ENCODE results near the gene TDRD12.
"Not testable (repeated sequence)": the region's sequence is repeated elsewhere in the genome, so short reads cannot be mapped to it uniquely, and the experiment has no call there.

The TDRD12 gene

DNA sequence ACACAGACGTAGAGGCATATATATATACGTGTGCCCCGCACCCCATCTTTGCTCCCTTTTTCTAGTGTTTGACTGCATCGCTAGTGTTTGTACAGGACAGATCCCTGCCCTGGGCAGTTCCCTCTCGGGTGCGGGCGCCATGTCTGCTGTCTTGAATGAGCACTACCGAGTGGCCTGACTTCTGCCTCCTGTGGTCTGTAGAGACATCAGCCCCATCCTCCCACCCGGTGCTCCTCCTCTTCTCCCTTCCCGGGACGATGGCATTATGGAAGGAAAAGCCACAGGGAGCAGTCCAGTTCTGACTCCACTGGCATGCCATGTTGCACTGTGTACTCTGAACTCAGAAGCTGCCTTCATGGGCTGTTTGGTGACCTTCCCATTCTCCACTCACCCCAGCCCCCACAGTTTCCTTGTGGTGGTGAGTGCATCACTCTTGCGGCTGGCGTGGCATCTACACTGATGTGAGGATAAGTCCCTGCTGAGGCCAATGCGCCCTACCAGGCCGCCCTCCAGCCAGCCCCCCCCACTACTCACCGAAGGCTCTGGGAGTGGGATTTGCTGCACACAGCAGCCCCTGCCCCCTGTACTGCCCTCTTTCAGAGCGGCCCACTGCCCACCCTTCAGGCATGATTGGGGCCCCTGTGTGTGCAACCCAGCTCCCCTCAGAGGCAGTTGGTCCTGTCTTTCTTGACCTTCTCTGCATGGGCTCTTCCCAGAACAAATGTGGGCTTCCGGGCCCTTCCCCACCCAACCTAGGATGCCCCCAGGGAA is 25.2 kb downstream of the TDRD12 start:
- H4K20me1 ChIP-seq: no peaks in the 10 kb centered on the region
- H3K9me3 ChIP-seq: no peaks in the 10 kb centered on the region
- H3K36me3 ChIP-seq: no peaks in the 10 kb centered on the region
- H3K4me3 ChIP-seq: no peak overlapping the region
- TF ChIP-seq Cebpa-rat (IDR thresholded peaks at IDR 0.05): no peak
- no peak overlapping the region for H3K27ac ChIP-seq
- no peak overlapping the region for H3K9ac ChIP-seq
- no peak overlapping the region for H3K4me2 ChIP-seq
- H3K27me3 ChIP-seq: no peaks in the 10 kb centered on the region
- peaks cover 10% of the 10 kb centered on the region; the same call in 1 of the 2 replicates for H3K4me1 ChIP-seq

DNA sequence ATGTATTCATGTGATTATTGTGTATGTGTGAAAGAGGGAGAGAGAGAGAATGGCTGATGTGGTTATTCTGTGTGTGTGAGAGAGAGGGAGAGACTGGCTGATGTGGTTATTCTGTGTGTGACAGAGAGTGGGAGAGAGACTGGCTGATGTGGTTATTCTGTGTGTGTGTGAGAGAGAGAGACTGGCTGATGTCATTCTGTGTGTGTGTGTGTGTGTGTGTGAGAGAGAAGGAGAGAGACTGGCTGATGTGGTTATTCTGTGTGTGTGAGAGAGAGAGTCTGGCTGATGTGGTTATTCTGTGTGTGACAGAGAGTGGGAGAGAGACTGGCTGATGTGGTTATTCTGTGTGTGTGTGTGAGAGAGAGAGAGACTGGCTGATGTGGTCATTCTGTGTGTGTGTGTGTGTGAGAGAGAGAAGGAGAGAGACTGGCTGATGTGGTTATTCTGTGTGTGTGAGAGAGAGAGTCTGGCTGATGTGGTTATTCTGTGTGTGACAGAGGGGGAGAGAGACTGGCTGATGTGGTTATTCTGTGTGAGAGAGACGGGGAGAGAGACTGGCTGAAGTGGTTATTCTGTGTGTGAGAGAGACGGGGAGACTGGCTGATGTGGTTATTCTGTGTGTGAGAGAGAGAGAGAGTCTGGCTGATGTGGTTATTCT is 26.2 kb downstream of the TDRD12 start:
- peaks cover 10% of the 10 kb centered on the region; the same call in 1 of the 2 replicates for H3K4me1 ChIP-seq
- not testable (repeated sequence) for H3K9ac ChIP-seq, H3K36me3 ChIP-seq, H3K9me3 ChIP-seq, H3K27ac ChIP-seq, H4K20me1 ChIP-seq, H3K27me3 ChIP-seq, H3K4me3 ChIP-seq, H3K4me2 ChIP-seq

DNA sequence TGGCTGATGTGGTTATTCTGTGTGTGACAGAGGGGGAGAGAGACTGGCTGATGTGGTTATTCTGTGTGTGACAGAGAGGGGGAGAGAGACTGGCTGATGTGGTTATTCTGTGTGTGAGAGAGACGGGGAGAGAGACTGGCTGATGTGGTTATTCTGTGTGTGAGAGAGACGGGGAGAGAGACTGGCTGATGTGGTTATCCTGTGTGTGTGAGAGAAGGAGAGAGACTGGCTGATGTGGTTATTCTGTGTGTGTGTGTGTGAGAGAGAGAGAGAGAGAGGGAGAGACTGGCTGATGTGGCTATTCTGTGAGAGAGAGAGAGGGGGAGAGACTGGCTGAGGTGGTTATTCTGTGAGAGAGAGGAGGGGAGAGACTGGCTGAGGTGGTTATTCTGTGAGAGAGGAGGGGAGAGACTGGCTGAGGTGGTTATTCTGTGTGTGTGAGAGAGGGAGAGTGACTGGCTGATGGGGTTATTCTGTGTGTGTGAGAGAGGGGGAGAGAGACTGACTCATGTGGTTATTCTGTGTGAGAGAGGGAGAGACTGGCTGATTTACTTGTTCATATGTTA is 27.1 kb downstream of the TDRD12 start:
- Histone ChIP-seq H3K4me2 (peak overlapping the region; percentile 32; the same call in 1 of the 2 replicates), H3K4me1 (peaks cover 10% of the 10 kb centered on the region; the same call in 1 of the 2 replicates)
- not testable (repeated sequence) for H3K9me3 ChIP-seq, H3K9ac ChIP-seq, H3K27me3 ChIP-seq, H3K27ac ChIP-seq, H3K36me3 ChIP-seq, H4K20me1 ChIP-seq, H3K4me3 ChIP-seq

DNA sequence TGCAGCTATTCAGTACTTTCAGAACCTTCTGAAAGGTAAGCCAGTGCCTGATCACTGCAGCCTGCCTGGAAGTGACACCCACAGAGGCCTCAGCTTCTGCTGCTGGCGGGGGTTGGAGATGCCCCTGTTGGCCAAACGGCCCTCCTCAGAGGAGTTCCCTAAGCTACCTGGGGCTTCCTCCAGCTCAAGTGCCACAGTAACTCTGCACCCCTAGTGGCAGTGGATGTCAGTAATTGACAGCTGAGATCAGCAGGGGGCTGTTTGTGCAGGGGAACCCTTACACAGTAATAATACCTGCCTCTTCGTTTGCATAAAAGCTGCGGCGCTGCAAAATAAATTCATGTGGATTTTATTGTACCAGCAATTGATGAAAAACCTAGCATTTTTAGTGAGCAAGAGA is 28.9 kb downstream of the TDRD12 start:
- Histone ChIP-seq H3K4me1 (peaks cover 10% of the 10 kb centered on the region; the same call in 1 of the 2 replicates), H3K9ac (no peak overlapping the region), H3K27me3 (no peaks in the 10 kb centered on the region), H3K9me3 (no peaks in the 10 kb centered on the region), H3K27ac (no peak overlapping the region), H3K36me3 (no peaks in the 10 kb centered on the region), H3K4me3 (no peak overlapping the region), H4K20me1 (no peaks in the 10 kb centered on the region), H3K4me2 (no peak overlapping the region)
- no peak for TF ChIP-seq Cebpa-rat (IDR thresholded peaks at IDR 0.05)

DNA sequence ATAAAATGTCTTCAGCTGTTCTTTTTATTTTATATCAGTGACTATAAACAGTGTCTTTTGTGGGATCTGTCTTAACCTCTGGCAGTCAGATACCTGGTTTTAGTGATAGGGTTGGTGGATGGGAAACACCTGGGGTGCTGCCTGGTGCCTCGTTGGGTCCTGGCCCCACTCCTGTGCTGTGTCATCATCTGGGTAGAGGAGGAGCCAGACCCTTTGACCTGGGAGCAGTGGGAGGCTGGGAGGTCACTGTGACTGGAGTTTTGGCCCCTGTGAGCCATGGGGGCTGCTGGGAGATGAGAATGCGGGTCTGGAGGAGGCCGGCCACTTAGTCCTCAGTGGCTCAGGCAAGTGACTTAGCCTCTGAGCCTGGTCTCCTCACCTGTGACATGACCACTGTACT is 29.4 kb downstream of the TDRD12 start:
- no peak for TF ChIP-seq Cebpa-rat (IDR thresholded peaks at IDR 0.05)
- Histone ChIP-seq H3K9me3 (no peaks in the 10 kb centered on the region), H3K9ac (no peak overlapping the region), H3K27ac (no peak overlapping the region), H3K4me2 (no peak overlapping the region), H3K36me3 (no peaks in the 10 kb centered on the region), H3K4me3 (no peak overlapping the region), H3K27me3 (no peaks in the 10 kb centered on the region), H3K4me1 (peaks cover 10% of the 10 kb centered on the region; the same call in 1 of the 2 replicates), H4K20me1 (no peaks in the 10 kb centered on the region)

DNA sequence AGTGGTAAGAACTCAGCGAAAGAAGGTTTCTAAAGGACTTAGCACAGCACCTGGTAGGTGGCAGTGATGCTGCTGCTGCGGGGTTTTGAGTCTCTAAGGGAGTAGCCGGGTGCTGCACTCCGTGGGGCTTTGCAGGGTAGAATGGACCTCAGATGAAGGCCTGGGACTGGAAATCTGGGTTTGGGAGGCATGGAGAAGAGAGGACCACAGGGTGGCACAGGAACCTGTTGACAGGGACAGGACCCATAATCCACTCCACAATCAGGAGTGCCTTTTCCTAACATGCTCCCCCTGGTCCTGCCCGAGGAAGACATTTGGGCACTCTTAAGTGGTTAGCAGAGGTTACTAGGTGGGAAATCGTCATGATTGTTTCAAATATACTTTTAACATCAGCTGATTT is 29.8 kb downstream of the TDRD12 start:
- no peak for TF ChIP-seq Cebpa-rat (IDR thresholded peaks at IDR 0.05)
- no peaks in the 10 kb centered on the region for H4K20me1 ChIP-seq
- no peaks in the 10 kb centered on the region for H3K36me3 ChIP-seq
- H3K4me2 ChIP-seq: no peak overlapping the region
- H3K27me3 ChIP-seq: no peaks in the 10 kb centered on the region
- H3K4me3 ChIP-seq: no peak overlapping the region
- no peak overlapping the region for H3K9ac ChIP-seq
- H3K27ac ChIP-seq: no peak overlapping the region
- H3K9me3 ChIP-seq: no peaks in the 10 kb centered on the region
- peaks cover 10% of the 10 kb centered on the region; the same call in 1 of the 2 replicates for H3K4me1 ChIP-seq

DNA sequence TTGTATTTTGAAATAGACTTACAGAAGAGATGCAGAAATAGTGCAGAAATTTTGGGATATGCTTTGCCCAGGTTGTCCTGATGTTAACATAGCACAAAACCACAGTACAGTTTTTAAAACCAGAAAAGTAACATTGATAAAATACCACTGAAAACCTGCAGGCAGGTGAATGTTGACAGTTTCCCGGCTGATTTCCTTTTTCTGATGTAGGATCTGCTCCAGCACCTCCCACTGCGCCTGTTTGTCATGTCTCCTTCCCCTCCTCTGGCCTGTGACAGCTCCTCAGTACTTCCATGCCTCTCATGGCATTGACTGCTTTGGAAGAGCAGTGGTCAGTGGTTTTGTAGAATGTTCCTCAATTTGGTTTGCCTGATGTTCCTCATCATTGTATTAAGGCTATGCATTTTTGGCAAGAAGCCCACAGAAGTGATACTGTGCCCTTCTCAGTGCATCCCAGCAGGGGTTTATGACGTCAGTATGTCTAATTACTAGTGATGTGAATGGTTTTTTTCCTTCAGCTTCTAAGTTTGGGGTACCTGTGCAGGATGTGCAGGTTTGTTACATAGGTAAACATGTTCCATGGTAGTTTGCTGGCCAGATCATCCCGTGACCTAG is 31.0 kb downstream of the TDRD12 start:
- Histone ChIP-seq H3K36me3 (no peaks in the 10 kb centered on the region), H3K9ac (no peak overlapping the region), H3K4me3 (no peak overlapping the region), H3K4me2 (no peak overlapping the region), H3K9me3 (no peaks in the 10 kb centered on the region), H3K27me3 (no peaks in the 10 kb centered on the region), H3K27ac (no peak overlapping the region), H4K20me1 (no peaks in the 10 kb centered on the region), H3K4me1 (peaks cover 1% of the 10 kb centered on the region; the same call in 1 of the 2 replicates)
- no peak for TF ChIP-seq Cebpa-rat (IDR thresholded peaks at IDR 0.05)

DNA sequence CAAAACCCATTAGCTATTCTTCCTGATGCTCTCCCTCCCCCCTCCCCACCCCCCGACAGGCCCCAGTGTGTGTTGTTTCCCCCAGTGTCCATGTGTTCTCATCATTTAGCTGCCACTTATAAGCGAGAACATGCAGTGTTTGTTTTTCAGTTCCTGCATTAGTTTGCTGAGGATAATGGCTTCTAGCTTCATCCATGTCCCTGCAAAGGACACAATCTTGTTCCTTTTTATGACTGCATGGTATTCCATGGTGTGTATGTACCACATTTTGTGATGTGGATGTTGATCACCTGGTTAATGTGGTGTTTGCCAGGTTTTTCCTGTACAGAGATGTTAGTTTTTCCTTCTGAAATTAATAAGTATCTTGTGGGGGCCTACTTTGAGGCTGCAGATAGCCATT is 31.5 kb downstream of the TDRD12 start:
- Histone ChIP-seq H3K4me1 (no peaks in the 10 kb centered on the region), H3K36me3 (no peaks in the 10 kb centered on the region), H3K9ac (no peak overlapping the region), H3K4me3 (no peak overlapping the region), H4K20me1 (no peaks in the 10 kb centered on the region), H3K27ac (no peak overlapping the region), H3K27me3 (no peaks in the 10 kb centered on the region), H3K9me3 (no peaks in the 10 kb centered on the region), H3K4me2 (no peak overlapping the region)
- no peak for TF ChIP-seq Cebpa-rat (IDR thresholded peaks at IDR 0.05)

DNA sequence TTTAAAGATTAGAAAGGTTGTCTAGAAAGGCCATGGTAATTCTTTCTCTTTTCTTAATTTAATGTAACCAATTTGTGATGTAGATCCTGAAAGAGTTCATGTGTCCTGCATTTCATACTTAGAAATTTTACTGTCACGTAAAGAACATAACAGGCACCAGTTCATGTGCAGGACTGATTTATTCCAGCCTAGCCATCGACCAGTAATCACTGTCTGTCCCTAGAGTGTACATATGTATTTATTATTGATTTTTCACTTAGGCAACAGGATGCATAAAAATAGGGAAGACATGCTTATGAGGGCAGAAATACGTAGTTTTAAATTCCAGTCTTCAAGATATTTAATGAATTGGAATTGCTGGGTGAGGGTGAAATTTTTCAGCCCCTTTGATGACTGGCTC is 37.6 kb downstream of the TDRD12 start:
- no peaks in the 10 kb centered on the region for H4K20me1 ChIP-seq
- no peaks in the 10 kb centered on the region for H3K4me1 ChIP-seq
- H3K4me2 ChIP-seq: no peak overlapping the region
- H3K9ac ChIP-seq: no peak overlapping the region
- no peak overlapping the region for H3K27ac ChIP-seq
- H3K4me3 ChIP-seq: no peak overlapping the region
- no peaks in the 10 kb centered on the region for H3K36me3 ChIP-seq
- peaks cover 19% of the 10 kb centered on the region for H3K9me3 ChIP-seq
- no peak for TF ChIP-seq Cebpa-rat (IDR thresholded peaks at IDR 0.05)
- no peaks in the 10 kb centered on the region for H3K27me3 ChIP-seq

DNA sequence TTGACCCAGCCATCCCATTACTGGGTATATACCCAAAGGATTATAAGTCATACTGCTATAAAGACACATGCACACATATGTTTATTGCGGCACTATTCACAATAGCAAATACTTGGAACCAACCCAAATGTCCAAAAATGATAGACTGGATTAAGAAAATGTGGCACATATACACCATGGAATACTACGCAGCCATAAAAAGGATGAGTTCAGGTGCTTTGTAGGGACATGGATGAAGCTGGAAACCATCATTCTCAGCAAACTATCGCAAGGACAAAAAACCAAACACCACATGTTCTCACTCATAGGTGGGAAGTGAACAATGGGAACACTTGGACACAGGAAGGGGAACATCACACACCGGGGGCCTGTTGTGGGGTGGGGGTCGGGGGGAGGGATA is 45.8 kb downstream of the TDRD12 start:
- H3K4me1 ChIP-seq, H3K36me3 ChIP-seq, H3K9ac ChIP-seq, H3K4me2 ChIP-seq, H4K20me1 ChIP-seq, H3K27me3 ChIP-seq, H3K9me3 ChIP-seq, H3K27ac ChIP-seq, H3K4me3 ChIP-seq: not testable (repeated sequence)
